ENCODE measurements around the gene TFEB. TPM values are rescaled to one million over a fixed set of nuclear protein-coding genes. Genes with fewer than 3 reads are reported as not detected.

Gene TFEB
- total RNA-seq, 1 donor from 2014 or later = 0.13 TPM

GRCh38 chr6:41700463-41701347 is 34.7 kb downstream of the TFEB start:
- H2AFZ ChIP-seq (replicated peaks) = peak overlapping the region; percentile 88
- peaks cover 4% of the 10 kb centered on the region for H3K4me1 ChIP-seq
- no peaks in the 10 kb centered on the region for H3K36me3 ChIP-seq
- peak overlapping the region; percentile 8 for H3K4me2 ChIP-seq
- H3F3A ChIP-seq (ENCODE audit: low read depth) = no peaks in the 10 kb centered on the region
- H3K27me3 Mint-ChIP-seq (ENCODE audit: insufficient read depth, low read depth) = peaks cover 12% of the 10 kb centered on the region
- peak overlapping the region; percentile 92 for H3K27ac Mint-ChIP-seq
- H3K79me2 ChIP-seq (ENCODE audit: low read depth) = no peaks in the 10 kb centered on the region
- peaks cover 38% of the 10 kb centered on the region for H3K4me1 Mint-ChIP-seq
- no peaks in the 10 kb centered on the region for H4K20me1 ChIP-seq (ENCODE audit: low read depth)
- no peaks in the 10 kb centered on the region for H3K9me3 ChIP-seq (ENCODE audit: low read depth)
- H3K36me3 Mint-ChIP-seq = no peaks in the 10 kb centered on the region
- no peak overlapping the region for H3K9ac ChIP-seq
- H3K9me3 Mint-ChIP-seq = no peaks in the 10 kb centered on the region
- TF ChIP-seq EZH2phosphoT487 (IDR thresholded peaks at IDR 0.05) (no peak), CTCF (IDR thresholded peaks at IDR 0.05) (peak; percentile 5)
- no peaks in the 10 kb centered on the region for H3K27me3 ChIP-seq
- no peak overlapping the region for H3K27ac ChIP-seq
- no peak overlapping the region for H3K4me3 Mint-ChIP-seq
- peak; percentile 23 for DNase-seq (ENCODE audit: low spot score)
- no peak overlapping the region for H3K4me3 ChIP-seq

- Histone ChIP-seq H3K36me3 (no peaks in the 10 kb centered on the region), H3K9me3 (ENCODE audit: low read depth) (no peaks in the 10 kb centered on the region), H3K9ac (no peak overlapping the region), H2AFZ (replicated peaks) (no peak overlapping the region), H3K27me3 (no peaks in the 10 kb centered on the region), H3K4me3 (no peak overlapping the region), H3K27ac (no peak overlapping the region), H3K4me1 (peaks cover 4% of the 10 kb centered on the region), H3K79me2 (ENCODE audit: low read depth) (no peaks in the 10 kb centered on the region), H3K4me2 (no peak overlapping the region), H4K20me1 (ENCODE audit: low read depth) (no peaks in the 10 kb centered on the region), H3F3A (ENCODE audit: low read depth) (no peaks in the 10 kb centered on the region)
- no peak for DNase-seq (ENCODE audit: low spot score)
- Mint-ChIP-seq H3K27ac (peak overlapping the region; percentile 63), H3K27me3 (ENCODE audit: insufficient read depth, low read depth) (peaks cover 4% of the 10 kb centered on the region), H3K4me3 (no peak overlapping the region), H3K9me3 (no peaks in the 10 kb centered on the region), H3K36me3 (no peaks in the 10 kb centered on the region), H3K4me1 (peaks cover 38% of the 10 kb centered on the region)
- TF ChIP-seq EZH2phosphoT487 (IDR thresholded peaks at IDR 0.05) (no peak), CTCF (IDR thresholded peaks at IDR 0.05) (no peak), EZH2 (IDR thresholded peaks at IDR 0.05) (no peak)
These were observed 36.3 kb downstream of the TFEB start for GRCh38 chr6:41699063-41699462.

- no peaks in the 10 kb centered on the region for H3K79me2 ChIP-seq (ENCODE audit: low read depth)
- no peaks in the 10 kb centered on the region for H3K36me3 ChIP-seq
- H3K27ac ChIP-seq = no peak overlapping the region
- Mint-ChIP-seq H3K4me1 (peaks cover 38% of the 10 kb centered on the region), H3K27ac (peak overlapping the region; percentile 94), H3K27me3 (ENCODE audit: insufficient read depth, low read depth) (peaks cover 2% of the 10 kb centered on the region), H3K36me3 (no peaks in the 10 kb centered on the region), H3K9me3 (no peaks in the 10 kb centered on the region), H3K4me3 (no peak overlapping the region)
- no peak overlapping the region for H3K4me2 ChIP-seq
- peak; percentile 27 for DNase-seq (ENCODE audit: low spot score)
- H3K4me3 ChIP-seq = no peak overlapping the region
- no peak for TF ChIP-seq CTCF (IDR thresholded peaks at IDR 0.05)
- TF ChIP-seq EZH2 (IDR thresholded peaks at IDR 0.05) = no peak
- no peak for TF ChIP-seq EZH2phosphoT487 (IDR thresholded peaks at IDR 0.05)
- H3K27me3 ChIP-seq = no peaks in the 10 kb centered on the region
- peaks cover 4% of the 10 kb centered on the region for H3K4me1 ChIP-seq
- H3F3A ChIP-seq (ENCODE audit: low read depth) = no peaks in the 10 kb centered on the region
- H3K9ac ChIP-seq = no peak overlapping the region
- no peaks in the 10 kb centered on the region for H3K9me3 ChIP-seq (ENCODE audit: low read depth)
- H4K20me1 ChIP-seq (ENCODE audit: low read depth) = no peaks in the 10 kb centered on the region
- H2AFZ ChIP-seq (replicated peaks) = peak overlapping the region; percentile 26
These were observed 37.3 kb downstream of the TFEB start for GRCh38 chr6:41697861-41698781.
